ENCODE data around the gene RBKS. TPM values are rescaled to one million over a fixed set of nuclear protein-coding genes. Genes with fewer than 3 reads are reported as not detected.

Gene RBKS
- total RNA-seq, 1 experiment from 2014 or later: 3.3 TPM

GRCh38 chr2:27808984-27809383 is 81.2 kb downstream of the RBKS start:
- H3K27me3 Mint-ChIP-seq (ENCODE audit: unreplicated experiment): no peaks in the 10 kb centered on the region
- H3K36me3 Mint-ChIP-seq (ENCODE audit: insufficient read depth, unreplicated experiment): no peaks in the 10 kb centered on the region
- no peak overlapping the region for H3K27ac Mint-ChIP-seq (ENCODE audit: unreplicated experiment)
- H3K9me3 Mint-ChIP-seq (ENCODE audit: low read depth, unreplicated experiment): no peaks in the 10 kb centered on the region
- no peak for TF ChIP-seq CTCF (IDR thresholded peaks at IDR 0.05; ENCODE audit: unreplicated experiment)
- intact Hi-C loops (cut with micrococcal nuclease; ENCODE audit: unreplicated experiment): loop anchor here (10.0 kb wide), 1 partner anchor 586 kb away; the partner anchor contains the start of gene FOSL2
- no TSS peak for BruUV-seq (replicated peaks)
- H3K4me3 Mint-ChIP-seq (ENCODE audit: low read depth, unreplicated experiment): no peak overlapping the region
- H3K4me1 Mint-ChIP-seq (ENCODE audit: low read depth, unreplicated experiment): peaks cover 28% of the 10 kb centered on the region
- DNase-seq: no peak
- CTCF ChIA-PET: interaction anchor here (1.5 kb wide), 1 partner anchor 10 kb away, joined by 4 read pairs; no protein-coding TSS in a partner anchor

GRCh38 chr2:27808418-27808817 is 81.8 kb downstream of the RBKS start:
- CTCF ChIA-PET: no interaction called here
- peaks cover 28% of the 10 kb centered on the region for H3K4me1 Mint-ChIP-seq (ENCODE audit: low read depth, unreplicated experiment)
- H3K4me3 Mint-ChIP-seq (ENCODE audit: low read depth, unreplicated experiment): no peak overlapping the region
- BruUV-seq (replicated peaks): no TSS peak
- H3K36me3 Mint-ChIP-seq (ENCODE audit: insufficient read depth, unreplicated experiment): no peaks in the 10 kb centered on the region
- DNase-seq: no peak
- intact Hi-C loops (cut with micrococcal nuclease; ENCODE audit: unreplicated experiment): loop anchor here (10.0 kb wide), 1 partner anchor 586 kb away; the partner anchor contains the start of gene FOSL2
- H3K27me3 Mint-ChIP-seq (ENCODE audit: unreplicated experiment): no peaks in the 10 kb centered on the region
- H3K27ac Mint-ChIP-seq (ENCODE audit: unreplicated experiment): no peak overlapping the region
- H3K9me3 Mint-ChIP-seq (ENCODE audit: low read depth, unreplicated experiment): no peaks in the 10 kb centered on the region
- TF ChIP-seq CTCF (IDR thresholded peaks at IDR 0.05; ENCODE audit: unreplicated experiment): no peak

- peak; percentile 61 for DNase-seq
- peak; percentile 59 for TF ChIP-seq CTCF (IDR thresholded peaks at IDR 0.05; ENCODE audit: unreplicated experiment)
- CTCF ChIA-PET: interaction anchor here (0.6 kb wide), 2 partner anchors 19 to 255 kb away, joined by 3 to 8 read pairs; no protein-coding TSS in a partner anchor
- no peak overlapping the region for H3K4me3 Mint-ChIP-seq (ENCODE audit: low read depth, unreplicated experiment)
- intact Hi-C loops (cut with micrococcal nuclease; ENCODE audit: unreplicated experiment): loop anchor here (2.0 to 10.0 kb wide), 2 partner anchors 75 to 587 kb away; partner anchors contain the start of gene FOSL2
- H3K36me3 Mint-ChIP-seq (ENCODE audit: insufficient read depth, unreplicated experiment): no peaks in the 10 kb centered on the region
- peaks cover 28% of the 10 kb centered on the region for H3K4me1 Mint-ChIP-seq (ENCODE audit: low read depth, unreplicated experiment)
- H3K9me3 Mint-ChIP-seq (ENCODE audit: low read depth, unreplicated experiment): no peaks in the 10 kb centered on the region
- BruUV-seq (replicated peaks): no TSS peak
- no peak overlapping the region for H3K27ac Mint-ChIP-seq (ENCODE audit: unreplicated experiment)
- H3K27me3 Mint-ChIP-seq (ENCODE audit: unreplicated experiment): no peaks in the 10 kb centered on the region
Observed at GRCh38 chr2:27807476-27807875, 82.7 kb downstream of the RBKS start.

GRCh38 chr2:27806311-27807059 is 83.7 kb downstream of the RBKS start:
- intact Hi-C loops (cut with micrococcal nuclease; ENCODE audit: unreplicated experiment): loop anchor here (2.0 to 10.0 kb wide), 2 partner anchors 76 to 588 kb away; partner anchors contain the start of gene FOSL2

More at GRCh38 chr2:27806311-27807059, 83.7 kb downstream of the RBKS start:
- CTCF ChIA-PET: interaction anchor here (0.6 kb wide), 1 partner anchor 256 kb away, joined by 3 read pairs; no protein-coding TSS in a partner anchor
- no peak for TF ChIP-seq CTCF (IDR thresholded peaks at IDR 0.05; ENCODE audit: unreplicated experiment)
- Mint-ChIP-seq H3K9me3 (ENCODE audit: low read depth, unreplicated experiment) (no peaks in the 10 kb centered on the region), H3K27ac (ENCODE audit: unreplicated experiment) (no peak overlapping the region), H3K27me3 (ENCODE audit: unreplicated experiment) (no peaks in the 10 kb centered on the region), H3K36me3 (ENCODE audit: insufficient read depth, unreplicated experiment) (no peaks in the 10 kb centered on the region), H3K4me3 (ENCODE audit: low read depth, unreplicated experiment) (no peak overlapping the region), H3K4me1 (ENCODE audit: low read depth, unreplicated experiment) (peaks cover 28% of the 10 kb centered on the region)
- no TSS peak for BruUV-seq (replicated peaks)
- no peak for DNase-seq
